ENCODE data around the gene SLC6A1. TPM values are rescaled to one million over a fixed set of nuclear protein-coding genes. Genes with fewer than 3 reads are reported as not detected.
A peak's percentile ranks its signal among the peaks of the same experiment; 100 is the strongest.

SLC6A1 gene
- total RNA-seq, 4 donors from 2014 or later: 3.9 to 7.3 (median 5.4) TPM

- Histone ChIP-seq H3K27me3 (no peaks in the 10 kb centered on the region), H3K9me3 (no peaks in the 10 kb centered on the region), H3K4me3 (no peak overlapping the region), H3K27ac (no peak overlapping the region), H3K4me1 (peaks cover 0 to 19% (median 0%) of the 10 kb centered on the region in 4 donors), H3K36me3 (no peaks in the 10 kb centered on the region)
- 29 to 40% methylated on average over 1 of the region's 1 CpG for WGBS, 2 donors
- no peak for TF ChIP-seq POLR2A (IDR thresholded peaks at IDR 0.05)
- TF ChIP-seq EP300 (IDR thresholded peaks at IDR 0.05): no peak
- no peak for TF ChIP-seq CTCF (IDR thresholded peaks at IDR 0.05)
- DNase-seq (ENCODE audit: low spot score in 2 of 2): no peak
These were observed 7.4 kb upstream of the SLC6A1 start for GRCh38 chr3:10985181-10985580.

- DNase-seq (ENCODE audit: low spot score in 2 of 2): no peak
- H3K4me1 ChIP-seq: peaks cover 0 to 20% (median 0%) of the 10 kb centered on the region in 4 donors
- H3K4me3 ChIP-seq: no peak overlapping the region
- no peaks in the 10 kb centered on the region for H3K9me3 ChIP-seq
- no peaks in the 10 kb centered on the region for H3K36me3 ChIP-seq
- WGBS, 2 donors: 79 to 83% methylated on average over 5 of the region's 5 CpGs
- peaks cover 0 to 9% of the 10 kb centered on the region in 2 donors for H3K27me3 ChIP-seq
- H3K27ac ChIP-seq: no peak overlapping the region
- TF ChIP-seq CTCF (IDR thresholded peaks at IDR 0.05) (no peak), POLR2A (IDR thresholded peaks at IDR 0.05) (no peak), EP300 (IDR thresholded peaks at IDR 0.05) (no peak)
These were observed 6.0 kb upstream of the SLC6A1 start for GRCh38 chr3:10986592-10986991.

GRCh38 chr3:10988001-10988665 is 4.4 kb upstream of the SLC6A1 start:
- no peak overlapping the region for H3K4me3 ChIP-seq
- no peaks in the 10 kb centered on the region for H3K9me3 ChIP-seq
- DNase-seq (ENCODE audit: low spot score in 2 of 2): no peak
- peaks cover 0 to 14% (median 2%) of the 10 kb centered on the region in 4 donors for H3K4me1 ChIP-seq
- H3K27ac ChIP-seq: no peak overlapping the region
- WGBS, 2 donors: 81 to 87% methylated on average over 9 of the region's 9 CpGs
- H3K36me3 ChIP-seq: no peaks in the 10 kb centered on the region
- peaks cover 0 to 19% of the 10 kb centered on the region in 2 donors for H3K27me3 ChIP-seq
- no peak for TF ChIP-seq POLR2A (IDR thresholded peaks at IDR 0.05)
- TF ChIP-seq EP300 (IDR thresholded peaks at IDR 0.05): no peak
- no peak for TF ChIP-seq CTCF (IDR thresholded peaks at IDR 0.05)

GRCh38 chr3:10988991-10989484 is 3.5 kb upstream of the SLC6A1 start:
- Histone ChIP-seq H3K4me3 (no peak overlapping the region), H3K36me3 (no peaks in the 10 kb centered on the region), H3K9me3 (no peaks in the 10 kb centered on the region), H3K4me1 (peaks cover 0 to 16% (median 2%) of the 10 kb centered on the region in 4 donors), H3K27ac (no peak overlapping the region), H3K27me3 (peaks cover 0 to 28% of the 10 kb centered on the region in 2 donors)
- DNase-seq (ENCODE audit: low spot score in 2 of 2): no peak
- WGBS, 2 donors: 81 to 89% methylated on average over 7 of the region's 7 CpGs
- TF ChIP-seq POLR2A (IDR thresholded peaks at IDR 0.05) (no peak), EP300 (IDR thresholded peaks at IDR 0.05) (no peak), CTCF (IDR thresholded peaks at IDR 0.05) (no peak)

GRCh38 chr3:10992943-10993728 is 588 bp downstream of the SLC6A1 start:
- Histone ChIP-seq H3K4me1 (peaks cover 0 to 17% (median 2%) of the 10 kb centered on the region in 4 donors), H3K36me3 (no peaks in the 10 kb centered on the region), H3K27me3 (peaks cover 0 to 44% of the 10 kb centered on the region in 2 donors), H3K9me3 (no peaks in the 10 kb centered on the region), H3K4me3 (peak overlapping the region; percentile 9 to 50 (median 28)), H3K27ac (peak overlapping the region in 1 of 4 donors; percentile 6)
- TF ChIP-seq EP300 (IDR thresholded peaks at IDR 0.05) (no peak), POLR2A (IDR thresholded peaks at IDR 0.05) (no peak), CTCF (IDR thresholded peaks at IDR 0.05) (no peak)
- WGBS, 2 donors: 2 to 6% methylated on average over 14 to 28 of the region's 69 CpGs
- DNase-seq (ENCODE audit: low spot score in 2 of 2): no peak
